ENCODE data around the gene SLC6A17.

The SLC6A17 gene

DNA sequence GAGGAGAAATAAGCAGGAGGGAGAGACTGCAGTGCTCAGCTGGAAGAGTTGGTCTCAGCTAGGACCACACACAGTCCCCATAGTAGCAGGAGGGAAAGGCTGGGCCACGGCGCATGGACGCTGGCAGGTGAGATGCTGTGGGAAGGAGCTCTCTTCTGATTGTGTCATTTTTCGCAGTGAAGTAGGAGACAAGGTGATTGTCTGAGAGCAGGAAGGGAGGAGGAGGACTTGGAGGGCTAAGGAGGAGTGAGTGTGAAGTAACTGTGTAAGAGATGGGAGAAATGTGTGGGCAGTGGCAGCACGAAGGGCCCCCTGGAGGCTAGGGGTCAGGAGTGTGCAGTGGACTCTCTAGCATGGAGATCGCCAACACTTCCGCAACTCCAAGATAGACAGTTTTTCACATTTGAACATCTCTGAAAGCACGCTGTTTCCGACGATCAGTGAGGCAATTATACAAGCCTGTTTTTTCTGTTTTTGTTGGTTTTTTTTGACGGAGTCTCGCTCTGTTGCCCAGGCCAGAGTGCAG lies 33.4 kb downstream of the SLC6A17 start:
- TF ChIP-seq, protein P1, sequence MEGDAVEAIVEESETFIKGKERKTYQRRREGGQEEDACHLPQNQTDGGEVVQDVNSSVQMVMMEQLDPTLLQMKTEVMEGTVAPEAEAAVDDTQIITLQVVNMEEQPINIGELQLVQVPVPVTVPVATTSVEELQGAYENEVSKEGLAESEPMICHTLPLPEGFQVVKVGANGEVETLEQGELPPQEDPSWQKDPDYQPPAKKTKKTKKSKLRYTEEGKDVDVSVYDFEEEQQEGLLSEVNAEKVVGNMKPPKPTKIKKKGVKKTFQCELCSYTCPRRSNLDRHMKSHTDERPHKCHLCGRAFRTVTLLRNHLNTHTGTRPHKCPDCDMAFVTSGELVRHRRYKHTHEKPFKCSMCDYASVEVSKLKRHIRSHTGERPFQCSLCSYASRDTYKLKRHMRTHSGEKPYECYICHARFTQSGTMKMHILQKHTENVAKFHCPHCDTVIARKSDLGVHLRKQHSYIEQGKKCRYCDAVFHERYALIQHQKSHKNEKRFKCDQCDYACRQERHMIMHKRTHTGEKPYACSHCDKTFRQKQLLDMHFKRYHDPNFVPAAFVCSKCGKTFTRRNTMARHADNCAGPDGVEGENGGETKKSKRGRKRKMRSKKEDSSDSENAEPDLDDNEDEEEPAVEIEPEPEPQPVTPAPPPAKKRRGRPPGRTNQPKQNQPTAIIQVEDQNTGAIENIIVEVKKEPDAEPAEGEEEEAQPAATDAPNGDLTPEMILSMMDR (IDR thresholded peaks at IDR 0.05; ENCODE audit: low read length, missing control alignments): no peak
- DNase-seq (ENCODE audit: low read depth): no peak

DNA sequence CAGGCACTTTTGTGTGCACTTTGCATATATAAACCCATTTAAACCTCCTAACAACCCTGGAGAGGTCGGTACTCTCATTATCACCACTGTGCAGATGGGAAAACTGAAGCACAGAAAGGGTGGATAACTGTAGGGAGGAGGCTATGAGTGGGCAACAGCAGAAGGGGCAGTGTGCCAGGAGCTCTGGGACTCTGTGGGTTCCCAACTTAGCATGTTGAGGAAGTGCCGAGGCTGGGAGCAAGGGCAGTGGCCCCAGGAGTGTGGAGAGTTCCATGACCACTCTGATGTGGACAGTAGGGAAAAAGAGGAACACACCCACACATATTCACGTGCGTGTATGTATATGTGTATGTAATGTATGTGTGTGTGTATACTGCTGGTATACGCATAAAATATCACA lies 34.2 kb downstream of the SLC6A17 start:
- H3K4me3 ChIP-seq (replicated peaks; ENCODE audit: low read depth, low read length): no peak overlapping the region
- TF ChIP-seq, protein P1 (IDR thresholded peaks at IDR 0.05; ENCODE audit: low read length, missing control alignments): no peak
- DNase-seq (ENCODE audit: low read depth): no peak

More for the DNA sequence above, 33.4 kb downstream of the SLC6A17 start:
- H3K4me3 ChIP-seq (replicated peaks; ENCODE audit: low read depth, low read length): no peak overlapping the region

DNA sequence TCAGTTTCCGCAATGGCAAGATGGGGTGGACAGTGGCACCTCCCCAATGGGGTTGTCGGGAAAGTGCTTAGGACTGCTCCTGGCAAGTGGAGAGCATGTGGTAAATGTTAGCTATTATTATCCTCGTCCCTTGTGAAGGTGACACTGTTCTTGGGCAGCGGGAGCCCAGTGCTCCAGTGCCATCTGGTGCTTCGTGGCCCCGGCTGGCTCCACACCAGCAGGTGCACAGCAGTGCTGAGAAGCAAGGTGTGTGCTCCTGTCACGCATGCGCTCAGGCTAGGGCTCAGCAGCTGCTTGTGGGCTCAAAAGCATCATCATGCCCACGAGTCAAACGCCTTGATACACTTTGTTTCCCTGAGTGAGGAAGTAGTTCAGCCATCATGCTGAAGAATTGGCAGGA lies 34.9 kb downstream of the SLC6A17 start:
- TF ChIP-seq, protein P1 (IDR thresholded peaks at IDR 0.05; ENCODE audit: low read length, missing control alignments): no peak

DNA sequence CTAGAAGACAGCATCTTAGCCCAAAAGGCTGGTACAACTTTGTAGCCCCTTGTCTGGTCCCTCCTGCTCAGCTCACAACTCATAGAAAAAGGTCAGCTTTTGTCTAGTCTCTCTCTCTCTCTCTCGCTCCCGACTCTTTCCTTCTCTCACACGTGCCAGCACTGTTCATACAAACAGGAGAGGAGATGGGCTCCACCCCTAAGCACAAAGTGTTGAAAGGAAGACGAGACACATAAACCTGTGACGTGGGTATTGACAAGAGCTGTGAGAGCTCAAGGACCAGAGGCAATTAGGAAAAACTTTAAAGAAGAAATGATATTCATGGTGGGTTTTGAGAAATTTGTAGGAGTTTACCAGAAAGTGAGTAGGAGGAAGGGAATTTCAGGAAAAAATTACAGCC lies 36.3 kb downstream of the SLC6A17 start:
- DNase-seq (ENCODE audit: low read depth): no peak
- TF ChIP-seq, protein P1 (IDR thresholded peaks at IDR 0.05; ENCODE audit: low read length, missing control alignments): no peak
- no peak overlapping the region for H3K4me3 ChIP-seq (replicated peaks; ENCODE audit: low read depth, low read length)

More for the DNA sequence above, 34.9 kb downstream of the SLC6A17 start:
- no peak for DNase-seq (ENCODE audit: low read depth)
- H3K4me3 ChIP-seq (replicated peaks; ENCODE audit: low read depth, low read length): no peak overlapping the region

DNA sequence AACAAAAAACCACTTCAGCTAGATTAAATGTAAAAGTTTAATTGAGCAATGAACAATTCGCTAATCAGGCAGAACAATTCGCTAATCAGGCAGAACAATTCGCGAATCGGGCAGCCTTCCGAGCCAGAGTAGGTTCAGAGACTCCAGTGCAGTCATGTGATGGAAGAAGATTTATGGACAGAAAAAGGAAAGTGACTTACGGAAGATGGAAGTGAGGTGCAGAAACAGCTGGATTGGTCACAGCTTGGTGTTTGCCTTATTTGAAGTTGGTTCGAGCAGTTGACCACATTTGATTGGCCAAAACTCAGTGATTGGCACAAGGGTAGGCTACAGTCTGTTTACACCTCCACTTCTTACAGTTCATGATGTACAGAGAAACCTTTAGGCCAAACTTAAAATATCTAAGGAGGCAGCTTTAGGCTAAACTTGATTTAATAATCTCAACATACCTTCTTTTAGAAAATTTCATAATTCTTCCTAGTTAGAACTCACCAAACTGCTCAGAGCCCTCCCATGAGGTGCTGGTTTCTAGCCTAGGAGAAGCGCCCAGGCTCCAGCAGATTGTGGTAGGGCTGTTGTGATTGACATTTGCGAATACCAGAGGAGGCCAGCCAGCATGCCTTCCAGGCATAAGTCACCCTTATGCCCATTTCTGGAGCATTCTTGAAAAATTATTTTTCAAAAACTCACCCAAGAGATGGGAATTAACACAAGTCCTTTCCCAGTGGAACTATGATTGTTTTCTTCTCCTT lies 37.0 kb downstream of the SLC6A17 start:
- peak; percentile 41 for DNase-seq (ENCODE audit: low read depth)
- H3K4me3 ChIP-seq (replicated peaks; ENCODE audit: low read depth, low read length): no peak overlapping the region
- TF ChIP-seq, protein P1 (IDR thresholded peaks at IDR 0.05; ENCODE audit: low read length, missing control alignments): no peak

DNA sequence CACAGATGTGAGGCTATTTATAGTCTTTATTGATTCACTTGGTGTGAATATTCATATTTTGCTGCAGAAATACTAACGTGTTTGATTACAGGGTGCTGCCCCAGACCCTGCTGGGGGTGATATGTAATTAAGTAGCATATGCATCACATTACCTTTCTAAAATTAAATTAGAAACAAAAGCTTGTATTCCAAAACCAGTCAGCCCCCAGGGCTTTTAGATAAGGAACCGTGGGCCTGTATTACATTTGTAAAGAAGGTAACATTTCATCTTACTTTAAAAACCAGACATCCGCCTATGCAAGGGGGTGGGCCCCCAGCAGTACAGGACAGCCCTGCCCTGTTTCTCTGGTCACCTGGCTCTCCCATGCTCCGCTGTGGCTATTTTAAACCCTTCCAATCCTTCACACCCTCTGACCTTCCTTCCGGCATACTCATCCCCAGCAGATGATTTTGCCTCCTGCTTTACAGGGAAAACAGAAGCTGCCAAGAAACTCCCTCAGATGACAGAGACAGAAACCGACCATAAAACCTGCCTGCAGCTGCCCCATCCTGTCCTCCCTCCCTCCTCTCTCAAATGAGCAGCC lies 37.8 kb downstream of the SLC6A17 start:
- peak; percentile 40 for DNase-seq (ENCODE audit: low read depth)
- TF ChIP-seq, protein P1 (IDR thresholded peaks at IDR 0.05; ENCODE audit: low read length, missing control alignments): no peak
- no peak overlapping the region for H3K4me3 ChIP-seq (replicated peaks; ENCODE audit: low read depth, low read length)

All from fibroblast of pulmonary artery (primary cell).